ENCODE measurements around the gene RASA1.
"Not testable (repeated sequence)": the region's sequence is repeated elsewhere in the genome, so short reads cannot be mapped to it uniquely, and the experiment has no call there.

RASA1 gene

GRCh38 chr5:87267574-87268125 lies at the start of gene RASA1:
Gene RASA1, plus strand, starts transcription at chr5:87267883. Its CDS starts 569 bp downstream, at chr5:87268452.
- peak; percentile 84 for DNase-seq

- no peak for DNase-seq
These were observed 37.9 kb upstream of the RASA1 start for GRCh38 chr5:87229780-87230179.

- peak; percentile 29 for DNase-seq
These were observed 36.5 kb upstream of the RASA1 start for GRCh38 chr5:87231037-87231808.

- no peak for DNase-seq
These were observed 34.5 kb upstream of the RASA1 start for GRCh38 chr5:87233143-87233542.

- no peak for DNase-seq
These were observed 26.1 kb upstream of the RASA1 start for GRCh38 chr5:87241555-87241954.

- no peak for DNase-seq
These were observed 25.4 kb upstream of the RASA1 start for GRCh38 chr5:87242242-87242641.

- no peak for DNase-seq
These were observed 24.4 kb upstream of the RASA1 start for GRCh38 chr5:87243161-87243844.

GRCh38 chr5:87245451-87245850 lies 22.2 kb upstream of the RASA1 start:
- DNase-seq, result no peak

GRCh38 chr5:87246061-87246460 lies 21.6 kb upstream of the RASA1 start:
- DNase-seq, result no peak

- DNase-seq, result no peak
These were observed 15.4 kb upstream of the RASA1 start for GRCh38 chr5:87252283-87252605.

- DNase-seq, result no peak
These were observed 13.6 kb upstream of the RASA1 start for GRCh38 chr5:87254035-87254434.

- no peak for DNase-seq
These were observed 9.2 kb upstream of the RASA1 start for GRCh38 chr5:87258507-87258906.

GRCh38 chr5:87260604-87261192 lies 7.0 kb upstream of the RASA1 start:
- no peak for DNase-seq

- no peak for DNase-seq
These were observed 4.2 kb upstream of the RASA1 start for GRCh38 chr5:87263498-87263897.

- DNase-seq, result no peak
These were observed 639 bp upstream of the RASA1 start for GRCh38 chr5:87266914-87267573.

- DNase-seq, result peak; percentile 76
These were observed 665 bp downstream of the RASA1 start for GRCh38 chr5:87268126-87268969.

- no peak for DNase-seq
These were observed 1.3 kb downstream of the RASA1 start for GRCh38 chr5:87268970-87269377.

GRCh38 chr5:87270888-87271287 lies 3.2 kb downstream of the RASA1 start:
- not testable (repeated sequence) for DNase-seq

- DNase-seq, result no peak
These were observed 9.0 kb downstream of the RASA1 start for GRCh38 chr5:87276655-87277054.

GRCh38 chr5:87277279-87277835 lies 9.7 kb downstream of the RASA1 start:
- DNase-seq, result no peak

GRCh38 chr5:87278590-87279100 lies 11.0 kb downstream of the RASA1 start:
- no peak for DNase-seq

- DNase-seq, result peak; percentile 54
These were observed 14.6 kb downstream of the RASA1 start for GRCh38 chr5:87282269-87282668.

Data from CD4-positive, alpha-beta T cell treated with Interleukin-10 for 1 hour (primary cell).